HCT116 (cell line): ENCODE measurements around the gene YEATS4. TPM values are rescaled to one million over a fixed set of nuclear protein-coding genes. Genes with fewer than 3 reads are reported as not detected.

ENCODE experiments used
- ATAC-seq: fragments of 200-7000 bp; cut with Tn5 transposase; 2 replicates; pipeline ENCODE4 v1.9.1; 2020; ENCODE audit warnings: mild to moderate bottlenecking, moderate library complexity
- BruUV-seq: library from RNA; stranded (reverse); fragments of 400-500 nt; replicated peaks from 2 replicates; lab custom pipeline; 2021; lab: Mats Ljungman, UMichigan
- CTCF ChIA-PET: fragments of 300-600 bp; sonication (Branson Sonifier 250); formaldehyde crosslinking; loops from one replicate; lab custom pipeline; 2021; ENCODE audit warnings: antibody characterized with exemption; lab: Charles Lee
- POLR2A ChIA-PET: fragments of 300-600, 350-600 bp; sonication (Branson Sonifier 250); formaldehyde crosslinking; loops from one replicate; lab custom pipeline; 2021; ENCODE audit warnings: antibody characterized with exemption; lab: Charles Lee
- RAD21 ChIA-PET, 2 experiments: fragments of 300-600 bp; sonication (Branson Sonifier 250); formaldehyde crosslinking; loops; one replicate each; lab custom pipeline; 2023; ENCODE audit warnings: low total read pairs in 2 of 2; ENCODE audit not compliant: uncharacterized antibody in 2 of 2, unreplicated experiment in 2 of 2, low non-redundant PET in 1 of 2; lab: Charles Lee
- DNase-seq: peaks from one replicate; pipeline ENCODE4 v3.0.0-alpha.2; 2010; ENCODE audit warnings: low read depth, low spot score
- H2AFZ ChIP-seq: fragments of 200-600 bp; shearing (Covaris generic), sonication (generic); 2 replicates; pipeline ENCODE4 v1.6.1; 2017; ENCODE audit warnings: low read depth, mixed run types, mixed read lengths, antibody characterized with exemption, low read length; ENCODE audit not compliant: poor library complexity, severe bottlenecking
- H3K27ac ChIP-seq: 2 replicates; pipeline ENCODE4 v1.5.1; 2012; ENCODE audit warnings: low read depth, low read length
- H3K27me3 ChIP-seq: fragments of 200-600 bp; sonication (generic); 2 replicates; pipeline ENCODE4 v1.6.1; 2016; ENCODE audit warnings: mixed run types, low read length, mixed read lengths; ENCODE audit not compliant: insufficient read depth
- H3K36me3 ChIP-seq, 2 experiments: fragments of 200-500 bp in 1 of 2; fragments of 200-600 bp in 1 of 2; sonication (Bioruptor generic) in 1 of 2; sonication (generic) in 1 of 2; 2 replicates each; pipeline versions ENCODE4 v1.5.1 to v1.6.1; 2014 to 2016; ENCODE audit warnings: low read length in 2 of 2, inconsistent platforms in 1 of 2, mixed read lengths in 1 of 2, mixed run types in 1 of 2; ENCODE audit not compliant: insufficient read depth in 2 of 2, control insufficient read depth in 1 of 2
- H3K4me1 ChIP-seq, 2 experiments: fragments of 200-600 bp in 1 of 2; sonication (generic) in 1 of 2; 2 replicates each; pipeline versions ENCODE4 v1.5.1 to v1.6.1; 2012 to 2017; ENCODE audit warnings: low read length in 2 of 2, inconsistent platforms in 1 of 2, mild to moderate bottlenecking in 1 of 2, mixed read lengths in 1 of 2, mixed run types in 1 of 2, moderate library complexity in 1 of 2; ENCODE audit not compliant: insufficient read depth in 2 of 2, control insufficient read depth in 1 of 2
- H3K4me2 ChIP-seq: fragments of 200-600 bp; sonication (generic); 2 replicates; pipeline ENCODE4 v1.6.1; 2017; ENCODE audit warnings: mixed run types, low read length, mixed read lengths
- H3K4me3 ChIP-seq, 2 experiments: fragments of 200-600 bp in 1 of 2; sonication (generic) in 1 of 2; replicated peaks in 1 of 2; 2 replicates each; pipeline ENCODE4 v1.5.1; 2011 to 2016; ENCODE audit warnings: low read length in 2 of 2, control low read depth in 1 of 2, low read depth in 1 of 2, mild to moderate bottlenecking in 1 of 2, mixed read lengths in 1 of 2, mixed run types in 1 of 2
- H3K79me2 ChIP-seq: fragments of 200-600 bp; sonication (generic); 2 replicates; pipeline ENCODE4 v1.6.1; 2017; ENCODE audit warnings: mild to moderate bottlenecking, mixed run types, low read length, moderate library complexity, mixed read lengths; ENCODE audit not compliant: insufficient read depth
- H3K9ac ChIP-seq: fragments of 200-600 bp; sonication (generic); 2 replicates; pipeline ENCODE4 v1.6.1; 2016; ENCODE audit warnings: low read length, mixed read lengths
- H3K9me2 ChIP-seq: fragments of 200-600 bp; sonication (generic), shearing (Covaris generic); 2 replicates; pipeline ENCODE4 v1.6.1; 2017; ENCODE audit warnings: mixed run types, mild to moderate bottlenecking, moderate library complexity; ENCODE audit not compliant: insufficient read depth
- H3K9me3 ChIP-seq, 2 experiments: fragments of 200-500 bp in 1 of 2; fragments of 200-600 bp in 1 of 2; sonication (Bioruptor generic) in 1 of 2; sonication (generic) in 1 of 2; 2 replicates each; pipeline ENCODE4 v1.6.1; 2014 to 2017; ENCODE audit warnings: low read length in 2 of 2, mixed read lengths in 2 of 2, inconsistent platforms in 1 of 2, low read depth in 1 of 2, mild to moderate bottlenecking in 1 of 2, mixed run types in 1 of 2, moderate library complexity in 1 of 2; ENCODE audit not compliant: control insufficient read depth in 1 of 2, insufficient read depth in 1 of 2
- H4K20me1 ChIP-seq: fragments of 200-600 bp; sonication (generic), shearing (Covaris generic); 2 replicates; pipeline ENCODE4 v1.6.1; 2017; ENCODE audit warnings: mixed run types, mild to moderate bottlenecking, moderate library complexity; ENCODE audit not compliant: insufficient read depth
- ATF3 ChIP-seq: IDR thresholded peaks from 2 replicates; pipeline ENCODE4 v1.6.1; 2012
- CBX3 ChIP-seq: IDR thresholded peaks from 2 replicates; pipeline ENCODE4 v1.6.1; 2012; ENCODE audit warnings: low read depth
- CTCF ChIP-seq, 3 experiments: fragments of 200-600 bp in 1 of 3; sonication (generic) in 1 of 3; IDR thresholded peaks in 2 of 3; conservative IDR thresholded peaks in 1 of 3; 2 replicates each; pipeline ENCODE4 v1.5.1; 2012 to 2017; ENCODE audit warnings: low read depth in 2 of 3, low read length in 2 of 3, antibody characterized with exemption in 1 of 3, borderline replicate concordance in 1 of 3, control low read depth in 1 of 3, mild to moderate bottlenecking in 1 of 3, mixed read lengths in 1 of 3, mixed run types in 1 of 3, moderate library complexity in 1 of 3; ENCODE audit not compliant: insufficient read depth in 1 of 3
- ELF1 ChIP-seq: IDR thresholded peaks from 2 replicates; pipeline ENCODE4 v1.6.1; 2012; ENCODE audit warnings: low read depth, borderline replicate concordance
- EZH2 ChIP-seq: fragments of 200-600 bp; sonication (generic); IDR thresholded peaks from 2 replicates; pipeline ENCODE4 v1.6.1; 2017; ENCODE audit warnings: antibody characterized with exemption, mixed run types
- EZH2phosphoT487 ChIP-seq: fragments of 200-600 bp; IDR thresholded peaks from 2 replicates; pipeline ENCODE4 v1.6.1; 2018; ENCODE audit warnings: antibody characterized with exemption, borderline replicate concordance
- FOSL1 ChIP-seq: IDR thresholded peaks from 2 replicates; pipeline ENCODE4 v1.6.1; 2012; ENCODE audit warnings: low read depth
- JUND ChIP-seq: IDR thresholded peaks from 2 replicates; pipeline ENCODE4 v1.6.1; 2012
- POLR2AphosphoS5 ChIP-seq: IDR thresholded peaks from 2 replicates; pipeline ENCODE4 v1.6.1; 2011; ENCODE audit warnings: mild to moderate bottlenecking, low read depth, low read length, moderate library complexity
- RAD21 ChIP-seq: IDR thresholded peaks from 2 replicates; pipeline ENCODE4 v1.6.1; 2012; ENCODE audit warnings: low read depth, mild to moderate bottlenecking
- REST ChIP-seq: IDR thresholded peaks from 2 replicates; pipeline ENCODE4 v1.6.1; 2012; ENCODE audit warnings: low read depth
- SIN3A ChIP-seq: IDR thresholded peaks from 2 replicates; pipeline ENCODE4 v1.6.1; 2012; ENCODE audit warnings: low read depth
- SP1 ChIP-seq: IDR thresholded peaks from 2 replicates; pipeline ENCODE4 v1.6.1; 2012; ENCODE audit warnings: low read depth
- SRF ChIP-seq: IDR thresholded peaks from 2 replicates; pipeline ENCODE4 v1.6.1; 2012; ENCODE audit warnings: low read depth
- YY1 ChIP-seq: IDR thresholded peaks from 2 replicates; pipeline ENCODE4 v1.6.1; 2011; ENCODE audit warnings: low read length, low read depth, moderate library complexity, mild to moderate bottlenecking; ENCODE audit not compliant: insufficient replicate concordance; ENCODE audit errors: extremely low read depth
- ZFX ChIP-seq: fragments of 450-650 bp; IDR thresholded peaks from 2 replicates; pipeline ENCODE4 v1.6.1; 2017
- intact Hi-C: fragments of 100-400 bp; cut with micrococcal nuclease; formaldehyde crosslinking; loops from 2 replicates; pipeline ENCODE4 v1.10.0; 2022
- total RNA-seq: library from RNA; stranded (reverse); gene quantifications from one replicate; pipeline ENCODE4 v1.2.1, GENCODE V29; 2021; ENCODE audit not compliant: unreplicated experiment
- TF ChIP-seq, protein P1 (sequence below): IDR thresholded peaks from 2 replicates; pipeline ENCODE4 v1.6.1; 2011; ENCODE audit warnings: mild to moderate bottlenecking, low read length, moderate library complexity; ENCODE audit not compliant: insufficient replicate concordance; ENCODE audit errors: extremely low read depth
- TF ChIP-seq, protein P2 (sequence below): IDR thresholded peaks from 2 replicates; pipeline ENCODE4 v1.6.1; 2012

YEATS4 gene
- total RNA-seq, 1 experiment from 2014 or later: 32.0 TPM

DNA sequence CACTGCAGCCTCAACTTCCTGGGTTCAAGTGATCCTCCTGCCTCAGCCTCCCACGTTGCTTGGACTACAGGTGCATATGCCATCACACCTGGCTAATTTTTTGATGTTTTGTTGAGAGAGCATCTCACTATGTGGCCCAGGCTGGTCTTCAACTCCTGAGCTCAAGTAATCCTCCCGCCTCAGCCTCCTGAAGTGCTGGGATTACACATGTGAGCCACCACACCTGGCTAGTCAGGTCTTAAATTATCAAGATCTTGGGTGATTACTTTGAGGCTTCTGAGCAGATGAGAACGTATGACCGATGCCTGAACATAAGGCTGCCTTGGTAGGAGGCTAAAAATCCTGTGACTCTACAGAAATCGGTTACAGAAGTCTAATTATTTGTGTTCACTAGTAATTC, 57.7 kb downstream of the YEATS4 start:
- intact Hi-C loops: no loop called here
- no peak overlapping the region for H3K27ac ChIP-seq
- no peak overlapping the region for H3K9ac ChIP-seq
- no peaks in the 10 kb centered on the region for H3K36me3 ChIP-seq
- H3K4me1 ChIP-seq: no peaks in the 10 kb centered on the region
- ATAC-seq: no peak
- H3K27me3 ChIP-seq: no peaks in the 10 kb centered on the region
- POLR2A ChIA-PET: no interaction called here
- TF ChIP-seq SIN3A (no peak), CBX3 (no peak), POLR2AphosphoS5 (no peak), SRF (no peak), JUND (no peak), CTCF (IDR thresholded peaks at IDR 0.05 in 2 of 3, conservative IDR thresholded peaks at IDR 0.05 in 1 of 3; ENCODE audit: borderline replicate concordance in 1 of 3, insufficient read depth in 1 of 3, low read depth in 2 of 3, low read length in 2 of 3) (no peak), ZFX (no peak), RAD21 (no peak), YY1 (no peak), REST (no peak), ELF1 (no peak), EZH2 (no peak), SP1 (no peak), FOSL1 (no peak), EZH2phosphoT487 (no peak), ATF3 (no peak)
- TF ChIP-seq, protein P1, sequence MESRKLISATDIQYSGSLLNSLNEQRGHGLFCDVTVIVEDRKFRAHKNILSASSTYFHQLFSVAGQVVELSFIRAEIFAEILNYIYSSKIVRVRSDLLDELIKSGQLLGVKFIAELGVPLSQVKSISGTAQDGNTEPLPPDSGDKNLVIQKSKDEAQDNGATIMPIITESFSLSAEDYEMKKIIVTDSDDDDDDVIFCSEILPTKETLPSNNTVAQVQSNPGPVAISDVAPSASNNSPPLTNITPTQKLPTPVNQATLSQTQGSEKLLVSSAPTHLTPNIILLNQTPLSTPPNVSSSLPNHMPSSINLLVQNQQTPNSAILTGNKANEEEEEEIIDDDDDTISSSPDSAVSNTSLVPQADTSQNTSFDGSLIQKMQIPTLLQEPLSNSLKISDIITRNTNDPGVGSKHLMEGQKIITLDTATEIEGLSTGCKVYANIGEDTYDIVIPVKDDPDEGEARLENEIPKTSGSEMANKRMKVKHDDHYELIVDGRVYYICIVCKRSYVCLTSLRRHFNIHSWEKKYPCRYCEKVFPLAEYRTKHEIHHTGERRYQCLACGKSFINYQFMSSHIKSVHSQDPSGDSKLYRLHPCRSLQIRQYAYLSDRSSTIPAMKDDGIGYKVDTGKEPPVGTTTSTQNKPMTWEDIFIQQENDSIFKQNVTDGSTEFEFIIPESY: no peak
- TF ChIP-seq, protein P2, sequence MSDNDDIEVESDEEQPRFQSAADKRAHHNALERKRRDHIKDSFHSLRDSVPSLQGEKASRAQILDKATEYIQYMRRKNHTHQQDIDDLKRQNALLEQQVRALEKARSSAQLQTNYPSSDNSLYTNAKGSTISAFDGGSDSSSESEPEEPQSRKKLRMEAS: no peak
- TF ChIP-seq, all 23 proteins: peak for 0
- Histone ChIP-seq H3K4me3 (no peak overlapping the region), H2AFZ (no peak overlapping the region), H3K9me2 (no peaks in the 10 kb centered on the region), H3K79me2 (no peaks in the 10 kb centered on the region), H3K4me2 (no peak overlapping the region), H3K9me3 (no peaks in the 10 kb centered on the region), H4K20me1 (no peaks in the 10 kb centered on the region)
- CTCF ChIA-PET: no interaction called here
- no TSS peak for BruUV-seq
- RAD21 ChIA-PET: no interaction called here
- DNase-seq: no peak
